Retinal pigment epithelial cell (primary cell): Measurements from ENCODE around the gene GPC5.
"Not testable (repeated sequence)": the region's sequence is repeated elsewhere in the genome, so short reads cannot be mapped to it uniquely, and the experiment has no call there.

Experiments used
- DNase-seq: peaks from one replicate; pipeline ENCODE4 v3.0.0-alpha.2; 2010; ENCODE audit warnings: low read depth
- H3K4me3 ChIP-seq: 2 replicates; pipeline ENCODE4 v1.5.1; 2011; ENCODE audit warnings: mild to moderate bottlenecking, low read length, control low read depth, moderate library complexity
- TF ChIP-seq, protein P1 (sequence below): conservative IDR thresholded peaks from 2 replicates; pipeline ENCODE4 v1.5.1; 2011; ENCODE audit warnings: low read depth, low read length, control low read depth, inconsistent platforms

The GPC5 gene

DNA sequence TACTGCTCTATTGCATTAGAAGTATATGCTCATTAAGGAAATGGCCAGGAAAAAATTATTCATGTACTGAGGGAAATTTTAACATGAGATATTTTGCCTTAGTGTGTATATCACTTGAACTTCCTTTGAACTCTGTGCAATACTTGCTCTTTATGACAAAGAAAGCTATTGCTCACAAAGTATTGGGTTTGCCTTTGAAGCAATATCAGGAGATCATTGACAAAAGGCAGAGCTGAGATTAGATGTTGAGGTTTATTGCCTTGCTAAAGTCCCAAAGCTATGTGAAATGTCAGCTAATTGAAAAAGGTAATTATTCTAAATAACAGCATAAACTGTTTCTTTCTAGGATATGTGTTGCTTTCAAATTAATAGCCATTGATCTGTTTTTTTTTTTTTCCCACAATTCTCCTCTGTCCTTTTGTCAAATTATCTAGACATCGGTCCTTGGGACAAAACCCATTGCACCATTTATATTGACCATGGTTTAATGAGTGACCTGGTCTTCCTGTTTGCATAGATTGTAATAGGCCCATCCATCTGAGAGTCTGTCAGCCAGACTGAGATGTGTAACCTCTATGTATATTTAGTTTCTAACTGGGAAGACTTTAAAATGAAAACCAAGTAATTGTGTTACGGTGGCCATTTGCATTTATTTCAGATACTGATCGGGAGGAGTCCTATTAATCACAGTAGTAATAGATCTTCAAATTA is 1075.5 kb downstream of the GPC5 start:
- TF ChIP-seq, protein P1, sequence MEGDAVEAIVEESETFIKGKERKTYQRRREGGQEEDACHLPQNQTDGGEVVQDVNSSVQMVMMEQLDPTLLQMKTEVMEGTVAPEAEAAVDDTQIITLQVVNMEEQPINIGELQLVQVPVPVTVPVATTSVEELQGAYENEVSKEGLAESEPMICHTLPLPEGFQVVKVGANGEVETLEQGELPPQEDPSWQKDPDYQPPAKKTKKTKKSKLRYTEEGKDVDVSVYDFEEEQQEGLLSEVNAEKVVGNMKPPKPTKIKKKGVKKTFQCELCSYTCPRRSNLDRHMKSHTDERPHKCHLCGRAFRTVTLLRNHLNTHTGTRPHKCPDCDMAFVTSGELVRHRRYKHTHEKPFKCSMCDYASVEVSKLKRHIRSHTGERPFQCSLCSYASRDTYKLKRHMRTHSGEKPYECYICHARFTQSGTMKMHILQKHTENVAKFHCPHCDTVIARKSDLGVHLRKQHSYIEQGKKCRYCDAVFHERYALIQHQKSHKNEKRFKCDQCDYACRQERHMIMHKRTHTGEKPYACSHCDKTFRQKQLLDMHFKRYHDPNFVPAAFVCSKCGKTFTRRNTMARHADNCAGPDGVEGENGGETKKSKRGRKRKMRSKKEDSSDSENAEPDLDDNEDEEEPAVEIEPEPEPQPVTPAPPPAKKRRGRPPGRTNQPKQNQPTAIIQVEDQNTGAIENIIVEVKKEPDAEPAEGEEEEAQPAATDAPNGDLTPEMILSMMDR, result no peak
- H3K4me3 ChIP-seq, result no peak overlapping the region
- DNase-seq, result no peak

GRCh38 chr13:92480387-92480786 is 1082.0 kb downstream of the GPC5 start:
- TF ChIP-seq, protein P1, result no peak
- DNase-seq, result no peak
- H3K4me3 ChIP-seq, result no peak overlapping the region

DNA sequence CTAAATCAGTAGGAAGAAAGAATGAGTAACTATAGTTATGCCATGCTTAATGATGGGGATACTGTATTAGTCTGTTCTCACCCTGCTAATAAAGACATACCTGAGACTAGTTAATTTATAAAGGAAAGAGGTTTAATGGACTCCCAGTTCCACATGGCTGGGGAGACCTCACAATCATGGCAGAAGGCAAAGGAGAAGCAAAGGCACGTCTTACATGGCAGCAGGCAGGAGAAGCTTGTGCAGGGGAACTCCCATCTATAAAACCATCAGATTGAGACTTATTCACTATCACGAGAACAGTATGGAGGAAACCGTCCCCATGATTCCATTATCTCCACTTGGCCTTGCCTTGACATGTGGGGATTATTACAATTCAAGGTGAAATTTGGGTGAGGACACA is 1084.4 kb downstream of the GPC5 start:
- not testable (repeated sequence) for H3K4me3 ChIP-seq, DNase-seq

DNA sequence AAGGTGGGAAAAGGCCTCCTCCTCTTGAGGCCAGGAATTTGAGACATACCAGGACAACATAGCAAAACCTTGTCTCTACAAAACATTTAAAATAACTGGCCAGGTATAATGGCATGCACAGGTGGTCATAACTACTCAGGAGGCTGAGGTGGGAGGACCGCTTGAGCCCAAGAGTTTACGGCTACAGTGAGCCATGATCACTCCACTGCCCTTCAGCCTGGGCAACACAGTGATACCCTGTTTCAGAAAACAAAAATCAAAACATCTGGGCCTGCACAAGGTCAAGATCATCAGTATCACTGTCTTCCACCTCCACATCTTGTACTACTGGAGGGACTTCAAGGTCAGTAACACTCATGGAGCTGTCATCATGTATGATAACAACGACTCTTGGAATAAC is 1085.5 kb downstream of the GPC5 start:
- no peak overlapping the region for H3K4me3 ChIP-seq
- TF ChIP-seq, protein P1, result no peak
- no peak for DNase-seq

DNA sequence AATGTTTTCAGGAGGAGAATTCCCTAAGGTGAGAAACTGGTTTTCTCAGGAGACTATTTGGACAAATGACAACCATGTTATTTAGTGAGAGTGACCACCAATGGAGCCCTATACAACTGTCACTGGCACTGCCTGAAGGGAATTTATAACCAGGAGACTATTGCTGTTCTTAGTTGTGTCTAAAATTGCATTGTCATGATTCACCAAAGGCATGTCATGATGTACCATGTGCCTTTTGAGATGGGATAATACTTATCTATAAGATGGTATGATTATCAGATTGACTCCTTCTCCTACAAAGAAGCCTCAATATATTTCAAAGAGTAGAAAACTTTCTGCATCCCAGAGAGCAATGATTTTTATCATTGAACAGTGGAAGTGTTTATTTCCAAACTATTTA is 1088.8 kb downstream of the GPC5 start:
- no peak overlapping the region for H3K4me3 ChIP-seq
- no peak for DNase-seq
- TF ChIP-seq, protein P1, result no peak

DNA sequence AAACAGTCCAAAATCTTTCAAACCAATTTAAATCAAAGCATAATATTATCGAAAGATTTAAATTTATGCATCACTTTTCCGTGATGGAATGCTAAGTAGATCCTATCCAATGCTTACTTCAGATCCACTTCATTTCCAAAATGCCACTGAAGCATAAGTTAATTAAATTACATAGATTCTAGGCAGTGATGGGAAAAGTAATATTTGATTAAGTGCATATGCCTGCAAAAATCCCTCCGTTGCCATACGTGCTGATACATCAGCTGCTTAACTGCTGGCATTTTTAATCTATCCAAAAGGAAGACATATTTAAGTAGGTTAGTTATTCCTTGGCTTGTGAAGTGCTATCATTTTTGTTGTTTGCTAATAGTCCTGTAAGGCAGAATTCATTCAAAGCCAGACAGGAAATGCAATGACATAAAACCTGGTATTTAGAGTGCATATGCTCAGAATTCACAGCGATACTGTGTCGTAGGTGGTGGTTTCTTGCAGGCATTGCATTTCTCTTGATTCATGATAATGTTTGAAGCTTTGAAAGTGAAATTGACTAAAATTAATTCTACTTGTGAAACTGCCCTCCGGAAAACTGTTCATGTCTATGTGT is 1089.9 kb downstream of the GPC5 start:
- H3K4me3 ChIP-seq, result no peak overlapping the region
- TF ChIP-seq, protein P1, result no peak
- DNase-seq, result no peak

DNA sequence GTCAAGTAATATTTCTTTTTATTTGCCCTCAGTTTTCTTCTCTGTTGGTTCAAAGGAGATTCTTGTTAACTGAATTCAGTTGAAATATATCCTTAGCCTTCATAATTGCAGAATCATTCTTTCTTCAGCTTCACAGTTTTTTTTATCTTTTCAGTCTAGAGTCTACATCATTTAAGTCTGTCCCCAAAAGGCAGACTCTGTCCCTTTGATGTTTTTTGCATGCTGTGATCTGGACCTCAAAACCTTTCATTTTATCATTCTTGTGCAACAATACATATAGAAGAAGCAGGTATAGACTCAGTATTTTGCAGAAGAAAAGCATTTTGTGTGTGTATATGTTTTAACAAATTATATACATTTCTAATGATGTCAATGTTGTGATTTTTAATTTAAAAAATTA is 1093.4 kb downstream of the GPC5 start:
- no peak overlapping the region for H3K4me3 ChIP-seq
- no peak for DNase-seq
- TF ChIP-seq, protein P1, result no peak
